Measurements from ENCODE around the gene SLC25A19.
"Not testable (repeated sequence)": the region's sequence is repeated elsewhere in the genome, so short reads cannot be mapped to it uniquely, and the experiment has no call there.

Gene SLC25A19

GRCh38 chr17:75301049-75301448, 11.8 kb upstream of the SLC25A19 start:
- H3K4me1 ChIP-seq (ENCODE audit: insufficient read depth, insufficient read length): no peaks in the 10 kb centered on the region
- TF ChIP-seq SUZ12 (IDR thresholded peaks at IDR 0.05; ENCODE audit: extremely low read depth, insufficient read depth, insufficient read length): no peak
- no peak for TF ChIP-seq ZNF274 (IDR thresholded peaks at IDR 0.05; ENCODE audit: low read depth, low read length)
- TF ChIP-seq YY1 (IDR thresholded peaks at IDR 0.05; ENCODE audit: insufficient read depth, insufficient read length): no peak

GRCh38 chr17:75300280-75300679, 11.0 kb upstream of the SLC25A19 start:
- H3K36me3 ChIP-seq (ENCODE audit: insufficient read depth, insufficient read length, low read length): no peaks in the 10 kb centered on the region
- no peak overlapping the region for H3K4me3 ChIP-seq (ENCODE audit: insufficient read length, low read depth)
- no peaks in the 10 kb centered on the region for H3K27me3 ChIP-seq (ENCODE audit: insufficient read depth, insufficient read length)
- no peaks in the 10 kb centered on the region for H3K9me3 ChIP-seq (ENCODE audit: insufficient read depth, low read length)
- DNase-seq (ENCODE audit: low read depth, low spot score): no peak
- no peaks in the 10 kb centered on the region for H3K4me1 ChIP-seq (ENCODE audit: insufficient read depth, insufficient read length)
- TF ChIP-seq YY1 (IDR thresholded peaks at IDR 0.05; ENCODE audit: insufficient read depth, insufficient read length) (no peak), SUZ12 (IDR thresholded peaks at IDR 0.05; ENCODE audit: extremely low read depth, insufficient read depth, insufficient read length) (no peak), ZNF274 (IDR thresholded peaks at IDR 0.05; ENCODE audit: low read depth, low read length) (no peak)
- H3K9ac ChIP-seq (ENCODE audit: insufficient read length, low read depth): no peak overlapping the region

More at GRCh38 chr17:75301049-75301448, 11.8 kb upstream of the SLC25A19 start:
- Histone ChIP-seq H3K27me3 (ENCODE audit: insufficient read depth, insufficient read length) (no peaks in the 10 kb centered on the region), H3K36me3 (ENCODE audit: insufficient read depth, insufficient read length, low read length) (no peaks in the 10 kb centered on the region), H3K9ac (ENCODE audit: insufficient read length, low read depth) (no peak overlapping the region), H3K9me3 (ENCODE audit: insufficient read depth, low read length) (no peaks in the 10 kb centered on the region), H3K4me3 (ENCODE audit: insufficient read length, low read depth) (no peak overlapping the region)
- DNase-seq (ENCODE audit: low read depth, low spot score): no peak

- TF ChIP-seq ZNF274 (IDR thresholded peaks at IDR 0.05; ENCODE audit: low read depth, low read length): no peak
- no peak for TF ChIP-seq SUZ12 (IDR thresholded peaks at IDR 0.05; ENCODE audit: extremely low read depth, insufficient read depth, insufficient read length)
- no peak for TF ChIP-seq YY1 (IDR thresholded peaks at IDR 0.05; ENCODE audit: insufficient read depth, insufficient read length)
- H3K4me1 ChIP-seq (ENCODE audit: insufficient read depth, insufficient read length): no peaks in the 10 kb centered on the region
- no peak for DNase-seq (ENCODE audit: low read depth, low spot score)
- no peaks in the 10 kb centered on the region for H3K27me3 ChIP-seq (ENCODE audit: insufficient read depth, insufficient read length)
- H3K4me3 ChIP-seq (ENCODE audit: insufficient read length, low read depth): no peak overlapping the region
- no peaks in the 10 kb centered on the region for H3K9me3 ChIP-seq (ENCODE audit: insufficient read depth, low read length)
- H3K36me3 ChIP-seq (ENCODE audit: insufficient read depth, insufficient read length, low read length): no peaks in the 10 kb centered on the region
- H3K9ac ChIP-seq (ENCODE audit: insufficient read length, low read depth): no peak overlapping the region
These were observed 6.2 kb upstream of the SLC25A19 start for GRCh38 chr17:75295201-75296158.

GRCh38 chr17:75292810-75293448, 3.7 kb upstream of the SLC25A19 start:
- not testable (repeated sequence) for DNase-seq (ENCODE audit: low read depth, low spot score)

GRCh38 chr17:75289832-75290337, 652 bp upstream of the SLC25A19 start:
- Histone ChIP-seq H3K4me1 (ENCODE audit: insufficient read depth, insufficient read length) (no peaks in the 10 kb centered on the region), H3K9me3 (ENCODE audit: insufficient read depth, low read length) (no peaks in the 10 kb centered on the region), H3K27me3 (ENCODE audit: insufficient read depth, insufficient read length) (peaks cover 7% of the 10 kb centered on the region), H3K9ac (ENCODE audit: insufficient read length, low read depth) (peak overlapping the region; percentile 74), H3K36me3 (ENCODE audit: insufficient read depth, insufficient read length, low read length) (peaks cover 23% of the 10 kb centered on the region), H3K4me3 (ENCODE audit: insufficient read length, low read depth) (peak overlapping the region; percentile 93)
- no peak for DNase-seq (ENCODE audit: low read depth, low spot score)
- TF ChIP-seq ZNF274 (IDR thresholded peaks at IDR 0.05; ENCODE audit: low read depth, low read length) (no peak), SUZ12 (IDR thresholded peaks at IDR 0.05; ENCODE audit: extremely low read depth, insufficient read depth, insufficient read length) (no peak), YY1 (IDR thresholded peaks at IDR 0.05; ENCODE audit: insufficient read depth, insufficient read length) (no peak)

More at GRCh38 chr17:75292810-75293448, 3.7 kb upstream of the SLC25A19 start:
- H3K4me3 ChIP-seq (ENCODE audit: insufficient read length, low read depth); H3K27me3 ChIP-seq (ENCODE audit: insufficient read depth, insufficient read length); H3K36me3 ChIP-seq (ENCODE audit: insufficient read depth, insufficient read length, low read length); H3K9me3 ChIP-seq (ENCODE audit: insufficient read depth, low read length); H3K4me1 ChIP-seq (ENCODE audit: insufficient read depth, insufficient read length); H3K9ac ChIP-seq (ENCODE audit: insufficient read length, low read depth): not testable (repeated sequence)

- Histone ChIP-seq H3K4me3 (ENCODE audit: insufficient read length, low read depth) (peak overlapping the region; percentile 93), H3K4me1 (ENCODE audit: insufficient read depth, insufficient read length) (no peaks in the 10 kb centered on the region)
- DNase-seq (ENCODE audit: low read depth, low spot score): no peak
These were observed 491 bp downstream of the SLC25A19 start for GRCh38 chr17:75288770-75289114.

GRCh38 chr17:75288359-75288758, 874 bp downstream of the SLC25A19 start:
- Histone ChIP-seq H3K4me1 (ENCODE audit: insufficient read depth, insufficient read length) (no peaks in the 10 kb centered on the region), H3K4me3 (ENCODE audit: insufficient read length, low read depth) (peak overlapping the region; percentile 93), H3K9ac (ENCODE audit: insufficient read length, low read depth) (no peak overlapping the region), H3K27me3 (ENCODE audit: insufficient read depth, insufficient read length) (peaks cover 7% of the 10 kb centered on the region), H3K9me3 (ENCODE audit: insufficient read depth, low read length) (no peaks in the 10 kb centered on the region), H3K36me3 (ENCODE audit: insufficient read depth, insufficient read length, low read length) (peaks cover 29% of the 10 kb centered on the region)
- TF ChIP-seq SUZ12 (IDR thresholded peaks at IDR 0.05; ENCODE audit: extremely low read depth, insufficient read depth, insufficient read length) (no peak), ZNF274 (IDR thresholded peaks at IDR 0.05; ENCODE audit: low read depth, low read length) (no peak), YY1 (IDR thresholded peaks at IDR 0.05; ENCODE audit: insufficient read depth, insufficient read length) (no peak)
- no peak for DNase-seq (ENCODE audit: low read depth, low spot score)

More at GRCh38 chr17:75288770-75289114, 491 bp downstream of the SLC25A19 start:
- no peaks in the 10 kb centered on the region for H3K9me3 ChIP-seq (ENCODE audit: insufficient read depth, low read length)
- H3K27me3 ChIP-seq (ENCODE audit: insufficient read depth, insufficient read length): peaks cover 7% of the 10 kb centered on the region
- H3K36me3 ChIP-seq (ENCODE audit: insufficient read depth, insufficient read length, low read length): peaks cover 26% of the 10 kb centered on the region
- TF ChIP-seq YY1 (IDR thresholded peaks at IDR 0.05; ENCODE audit: insufficient read depth, insufficient read length): no peak
- TF ChIP-seq SUZ12 (IDR thresholded peaks at IDR 0.05; ENCODE audit: extremely low read depth, insufficient read depth, insufficient read length): no peak
- TF ChIP-seq ZNF274 (IDR thresholded peaks at IDR 0.05; ENCODE audit: low read depth, low read length): no peak
- peak overlapping the region; percentile 81 for H3K9ac ChIP-seq (ENCODE audit: insufficient read length, low read depth)
